MCF 10A (cell line): Measurements from ENCODE around the gene ASMTL. TPM values are rescaled to one million over a fixed set of nuclear protein-coding genes. Genes with fewer than 3 reads are reported as not detected.

ENCODE experiments used
- BruUV-seq: library from RNA; stranded (reverse); fragments of 400-500 nt; replicated peaks from 2 replicates; lab custom pipeline; 2021; lab: Mats Ljungman, UMichigan
- CTCF ChIA-PET: fragments of 300-600 bp; sonication (Branson Sonifier 250); formaldehyde crosslinking; extraction: SDS; loops from one replicate; lab custom pipeline; 2021; ENCODE audit warnings: antibody characterized with exemption, inconsistent platforms; lab: Yijun Ruan, JAX
- POLR2A ChIA-PET: fragments of 300-600, 350-650 bp; sonication (Branson Sonifier 250); formaldehyde crosslinking; extraction: SDS; loops from one replicate; lab custom pipeline; 2020; ENCODE audit warnings: antibody characterized with exemption, inconsistent platforms; lab: Yijun Ruan, JAX
- DNase-seq: peaks from one replicate; pipeline ENCODE4 v3.0.0-alpha.2; 2018; ENCODE audit not compliant: unreplicated experiment
- H3K27ac Mint-ChIP-seq: one replicate; pipeline ENCODE4 v1.8.0; 2022; ENCODE audit warnings: mild to moderate bottlenecking, low read depth, mixed read lengths; ENCODE audit not compliant: unreplicated experiment
- H3K27me3 Mint-ChIP-seq: one replicate; pipeline ENCODE4 v1.8.0; 2022; ENCODE audit warnings: mixed read lengths; ENCODE audit not compliant: insufficient read depth, unreplicated experiment
- H3K36me3 Mint-ChIP-seq: one replicate; pipeline ENCODE4 v1.8.0; 2022; ENCODE audit warnings: mild to moderate bottlenecking, moderate library complexity, mixed read lengths; ENCODE audit not compliant: insufficient read depth, unreplicated experiment
- H3K4me1 Mint-ChIP-seq: one replicate; pipeline ENCODE4 v1.8.0; 2022; ENCODE audit warnings: mixed read lengths; ENCODE audit not compliant: insufficient read depth, unreplicated experiment
- H3K4me3 Mint-ChIP-seq: one replicate; pipeline ENCODE4 v1.8.0; 2022; ENCODE audit warnings: mild to moderate bottlenecking, moderate library complexity, mixed read lengths; ENCODE audit not compliant: unreplicated experiment
- H3K9me3 Mint-ChIP-seq: one replicate; pipeline ENCODE4 v1.8.0; 2022; ENCODE audit warnings: mixed read lengths; ENCODE audit not compliant: unreplicated experiment
- CTCF ChIP-seq: fragments of 200-600 bp; IDR thresholded peaks from one replicate; pipeline ENCODE4 v1.8.0; 2022; ENCODE audit warnings: antibody characterized with exemption, mild to moderate bottlenecking; ENCODE audit not compliant: unreplicated experiment
- intact Hi-C: fragments of 100-400 bp; cut with micrococcal nuclease; formaldehyde crosslinking; loops from 2 replicates; pipeline ENCODE4 v1.14.1; 2022
- total RNA-seq: library from RNA; stranded (reverse); gene quantifications from 2 replicates; pipeline ENCODE4 v1.2.3, GENCODE V29; 2022

Gene ASMTL
- total RNA-seq, 1 experiment from 2014 or later = 20.6 TPM

- Mint-ChIP-seq H3K4me1 (peaks cover 7% of the 10 kb centered on the region), H3K27me3 (no peaks in the 10 kb centered on the region), H3K36me3 (peaks cover 13% of the 10 kb centered on the region), H3K4me3 (peak overlapping the region; percentile 87), H3K9me3 (peaks cover 8% of the 10 kb centered on the region), H3K27ac (peak overlapping the region; percentile 83)
- DNase-seq = no peak
- intact Hi-C loops = loop anchor here (2.0 to 5.0 kb wide), 3 partner anchors 59 to 1160 kb away; partner anchors contain the start of gene SLC25A6
- ChIA-PET CTCF (no interaction called here), POLR2A (no interaction called here)
- TF ChIP-seq CTCF = no peak
- no TSS peak for BruUV-seq
Observed at GRCh38 chrX:1451661-1452515, 821 bp downstream of the ASMTL start.

DNA sequence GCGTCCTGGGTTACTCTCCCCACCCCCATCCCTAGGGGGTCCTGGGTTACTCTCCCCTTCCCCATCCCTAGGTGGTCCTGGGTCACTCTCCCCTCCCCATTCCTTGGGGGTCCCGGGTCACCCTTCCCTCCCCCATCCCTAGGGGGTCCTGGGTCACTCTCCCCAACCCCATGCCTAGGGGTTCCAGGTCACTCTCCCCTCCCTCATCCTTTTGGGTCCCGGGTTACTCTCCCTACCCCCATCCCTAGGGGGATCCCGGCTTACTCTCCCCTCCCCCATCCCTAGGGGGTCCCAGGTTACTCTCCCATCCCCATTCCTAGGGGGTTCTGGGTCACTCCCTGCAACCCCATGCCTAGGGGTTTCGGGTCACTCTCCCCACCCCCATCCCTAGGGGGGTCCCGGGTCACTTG lies 1.5 kb downstream of the ASMTL start:
- peaks cover 8% of the 10 kb centered on the region for H3K9me3 Mint-ChIP-seq
- TF ChIP-seq CTCF = no peak
- no peak for DNase-seq
- intact Hi-C loops = loop anchor here (5.0 kb wide), 2 partner anchors 201 to 1161 kb away; no protein-coding TSS in a partner anchor
- peaks cover 7% of the 10 kb centered on the region for H3K4me1 Mint-ChIP-seq
- BruUV-seq = no TSS peak
- peak overlapping the region; percentile 83 for H3K27ac Mint-ChIP-seq
- no peaks in the 10 kb centered on the region for H3K27me3 Mint-ChIP-seq
- H3K4me3 Mint-ChIP-seq = peak overlapping the region; percentile 87
- CTCF ChIA-PET = no interaction called here
- peaks cover 13% of the 10 kb centered on the region for H3K36me3 Mint-ChIP-seq
- POLR2A ChIA-PET = no interaction called here

GRCh38 chrX:1450361-1451161 lies 2.1 kb downstream of the ASMTL start:
- POLR2A ChIA-PET = no interaction called here
- DNase-seq = no peak
- Mint-ChIP-seq H3K4me1 (peaks cover 7% of the 10 kb centered on the region), H3K36me3 (peaks cover 13% of the 10 kb centered on the region), H3K4me3 (no peak overlapping the region), H3K27me3 (no peaks in the 10 kb centered on the region), H3K27ac (no peak overlapping the region), H3K9me3 (peaks cover 8% of the 10 kb centered on the region)
- CTCF ChIA-PET = no interaction called here
- BruUV-seq = no TSS peak
- intact Hi-C loops = loop anchor here (5.0 kb wide), 2 partner anchors 202 to 1162 kb away; no protein-coding TSS in a partner anchor
- TF ChIP-seq CTCF = no peak

GRCh38 chrX:1449823-1450149 lies 2.9 kb downstream of the ASMTL start:
- Mint-ChIP-seq H3K36me3 (peaks cover 17% of the 10 kb centered on the region), H3K4me1 (peaks cover 7% of the 10 kb centered on the region), H3K4me3 (no peak overlapping the region), H3K27me3 (no peaks in the 10 kb centered on the region), H3K27ac (no peak overlapping the region), H3K9me3 (peaks cover 13% of the 10 kb centered on the region)
- no peak for TF ChIP-seq CTCF
- no TSS peak for BruUV-seq
- ChIA-PET POLR2A (no interaction called here), CTCF (no interaction called here)
- DNase-seq = no peak
- intact Hi-C loops = loop anchor here (5.0 kb wide), 2 partner anchors 203 to 1163 kb away; no protein-coding TSS in a partner anchor
